IMR-90 (cell line): ENCODE results near the gene CDK15.

Source experiments
- CTCF ChIP-seq: conservative IDR thresholded peaks from 2 replicates; pipeline ENCODE4 v1.5.1; 2012; ENCODE audit warnings: mild to moderate bottlenecking, low read depth, low read length, improper control_type of control experiment
- MAFK ChIP-seq: IDR thresholded peaks from 2 replicates; pipeline ENCODE4 v1.6.1; 2012; ENCODE audit warnings: low read depth, low read length, improper control_type of control experiment
- POLR2A ChIP-seq: IDR thresholded peaks from 2 replicates; pipeline ENCODE4 v1.6.1; 2012; ENCODE audit warnings: mild to moderate bottlenecking, low read depth, low read length
- RFX5 ChIP-seq: IDR thresholded peaks from 2 replicates; pipeline ENCODE4 v1.8.0; 2012; ENCODE audit warnings: low read depth, mild to moderate bottlenecking, low read length, moderate library complexity
- USF2 ChIP-seq: fragments of 150-350 bp; IDR thresholded peaks from 2 replicates; pipeline ENCODE4 v1.6.1; 2017; ENCODE audit warnings: mild to moderate bottlenecking, antibody characterized with exemption, low read length, low read depth

GRCh38 chr2:201900362-201900761 lies 94.0 kb downstream of the CDK15 start:
- TF ChIP-seq CTCF (no peak), RFX5 (no peak), MAFK (no peak), USF2 (no peak), POLR2A (no peak)
